K562 (cell line): ENCODE data around the gene CAMK1D. TPM values are rescaled to one million over a fixed set of nuclear protein-coding genes. Genes with fewer than 3 reads are reported as not detected.

Experiments
- ATAC-seq: fragments of 200-7000 bp; cut with Tn5 transposase; 3 replicates; pipeline ENCODE4 v1.9.1; 2020; ENCODE audit warnings: moderate library complexity
- BruUV-seq: library from RNA; stranded (reverse); fragments of 400-500 nt; replicated peaks from 2 replicates; lab custom pipeline; 2021; lab: Mats Ljungman, UMichigan
- CTCF ChIA-PET: fragments of 300-600 bp; formaldehyde crosslinking; extraction: SDS; loops from one replicate; lab custom pipeline; 2021; ENCODE audit warnings: low intra/inter-chr PET ratio; lab: Yijun Ruan, JAX
- POLR2A ChIA-PET: fragments of 300-600, 350-650 bp; sonication (Branson Sonifier 250); formaldehyde crosslinking; extraction: SDS; loops from one replicate; lab custom pipeline; 2021; ENCODE audit warnings: antibody characterized with exemption, inconsistent platforms; lab: Yijun Ruan, JAX
- DNase-seq, 4 experiments: peaks; one replicate each; pipeline versions ENCODE4 v3.0.0 to v3.0.0-alpha.2; 2011 to 2018; ENCODE audit warnings: low spot score in 3 of 4, mixed read lengths in 3 of 4; ENCODE audit errors: extremely low read depth in 1 of 4
- FAIRE-seq: peaks from 2 replicates; lab custom pipeline; 2011; peaks lifted over from hg19 to GRCh38; lab: Jason Lieb, UNC
- H2AFZ ChIP-seq: 2 replicates; pipeline ENCODE4 v1.6.0; 2011; ENCODE audit warnings: low read depth, low read length, control low read depth, inconsistent platforms
- H3K27ac ChIP-seq: fragments of 200-600 bp; 3 replicates; pipeline ENCODE4 v1.8.0; 2011; ENCODE audit warnings: low read depth, mild to moderate bottlenecking, control low read depth, inconsistent platforms, low read length, moderate library complexity, mixed read lengths; ENCODE audit errors: extremely low read depth
- H3K27me3 ChIP-seq, 2 experiments: fragments of 300-600 bp in 1 of 2; 2 replicates in 1 of 2; 3 replicates in 1 of 2; pipeline versions ENCODE4 v1.6.0 to v1.8.0; 2011; ENCODE audit warnings: inconsistent platforms in 2 of 2, low read length in 2 of 2, mild to moderate bottlenecking in 1 of 2, mixed read lengths in 1 of 2, moderate library complexity in 1 of 2; ENCODE audit not compliant: control insufficient read depth in 2 of 2, insufficient read depth in 2 of 2
- H3K36me3 ChIP-seq: fragments of 300-600 bp; 3 replicates; pipeline ENCODE4 v1.8.0; 2011; ENCODE audit warnings: mild to moderate bottlenecking, low read length, inconsistent platforms; ENCODE audit not compliant: control insufficient read depth, insufficient read depth
- H3K4me1 ChIP-seq, 2 experiments: fragments of 200-600 bp in 1 of 2; replicated peaks in 1 of 2; 2 replicates in 1 of 2; 3 replicates in 1 of 2; pipeline versions ENCODE4 v1.5.1 to v1.8.0; 2011; ENCODE audit warnings: inconsistent platforms in 2 of 2, low read length in 2 of 2, mild to moderate bottlenecking in 1 of 2, mixed read lengths in 1 of 2, moderate library complexity in 1 of 2; ENCODE audit not compliant: control insufficient read depth in 2 of 2, insufficient read depth in 2 of 2
- H3K4me2 ChIP-seq: 2 replicates; pipeline ENCODE4 v1.6.1; 2011; ENCODE audit warnings: low read length, control low read depth, inconsistent platforms, mixed read lengths; ENCODE audit not compliant: insufficient read depth
- H3K4me3 ChIP-seq: fragments of 200-600 bp; sonication (generic), shearing (Covaris generic); 2 replicates; pipeline ENCODE4 v1.5.1; 2016; ENCODE audit warnings: control low read depth, inconsistent platforms
- H3K79me2 ChIP-seq: fragments of 200-600 bp; 3 replicates; pipeline ENCODE4 v1.8.0; 2011; ENCODE audit warnings: low read length, inconsistent platforms; ENCODE audit not compliant: control insufficient read depth, insufficient read depth
- H3K9ac ChIP-seq, 2 experiments: 2 replicates each; pipeline versions ENCODE4 v1.6.0 to v1.6.1; 2011; ENCODE audit warnings: low read depth in 2 of 2, low read length in 2 of 2, control low read depth in 1 of 2, inconsistent platforms in 1 of 2, mild to moderate bottlenecking in 1 of 2, mixed read lengths in 1 of 2; ENCODE audit not compliant: insufficient read depth in 1 of 2
- H3K9me1 ChIP-seq: one replicate; pipeline ENCODE4 v1.6.0; 2011; ENCODE audit warnings: inconsistent platforms, mild to moderate bottlenecking, low read length, moderate library complexity; ENCODE audit not compliant: control insufficient read depth, insufficient read depth
- H3K9me3 ChIP-seq: replicated peaks from 2 replicates; pipeline ENCODE4 v1.5.1; 2011; ENCODE audit warnings: low read depth, low read length, inconsistent platforms; ENCODE audit not compliant: control insufficient read depth, insufficient read depth
- H4K20me1 ChIP-seq: replicated peaks from 2 replicates; pipeline ENCODE4 v1.6.1; 2011; ENCODE audit warnings: low read length, inconsistent platforms, mixed read lengths; ENCODE audit not compliant: control insufficient read depth, insufficient read depth
- ATF3 ChIP-seq, 2 experiments: fragments of 450-650 bp in 1 of 2; sonication (generic) in 1 of 2; formaldehyde crosslinking in 1 of 2; IDR thresholded peaks in 1 of 2; conservative IDR thresholded peaks in 1 of 2; 2 replicates each; pipeline versions ENCODE4 v1.6.1 to v1.8.1; 2016 to 2023; ENCODE audit warnings: mild to moderate bottlenecking in 2 of 2, moderate library complexity in 2 of 2, inconsistent platforms in 1 of 2, missing genetic modification reagents in 1 of 2
- BRCA1 ChIP-seq, 2 experiments: fragments of 450-650 bp in 1 of 2; sonication (generic) in 1 of 2; formaldehyde crosslinking in 1 of 2; IDR thresholded peaks; 2 replicates each; pipeline versions ENCODE4 v1.5.0 to v1.6.1; 2017 to 2020; ENCODE audit warnings: mild to moderate bottlenecking in 1 of 2, missing genetic modification reagents in 1 of 2
- CHD2 ChIP-seq: IDR thresholded peaks from 2 replicates; pipeline ENCODE4 v1.6.1; 2011; ENCODE audit warnings: low read depth, low read length
- DMBX1 ChIP-seq: fragments of 250-450 bp; sonication (Bioruptor Pico); IDR thresholded peaks from 2 replicates; pipeline ENCODE4 v1.8.0; 2022; ENCODE audit warnings: inconsistent platforms, mild to moderate bottlenecking, moderate library complexity, borderline replicate concordance
- DPF2 ChIP-seq: fragments of 450-650 bp; IDR thresholded peaks from 2 replicates; pipeline ENCODE4 v1.6.1; 2016
- MBD1 ChIP-seq: fragments of 250-450 bp; sonication (Bioruptor Pico); IDR thresholded peaks from 2 replicates; pipeline ENCODE4 v1.8.0; 2022; ENCODE audit warnings: inconsistent platforms
- PHF21A ChIP-seq: fragments of 450-650 bp; IDR thresholded peaks from 2 replicates; pipeline ENCODE4 v1.6.1; 2017; ENCODE audit warnings: low read depth, borderline replicate concordance
- POLR2AphosphoS2 ChIP-seq: IDR thresholded peaks from 2 replicates; pipeline ENCODE4 v1.6.1; 2012; ENCODE audit warnings: low read length, improper control_type of control experiment
- RNF219 ChIP-seq: fragments of 250-450 bp; sonication (Bioruptor Pico); IDR thresholded peaks from 2 replicates; pipeline ENCODE4 v1.5.0; 2022; ENCODE audit warnings: mild to moderate bottlenecking
- ZBTB33 ChIP-seq: sonication (generic); formaldehyde crosslinking; IDR thresholded peaks from 2 replicates; pipeline ENCODE4 v1.8.1; 2023; ENCODE audit warnings: mild to moderate bottlenecking, missing genetic modification reagents
- ZNF507 ChIP-seq: conservative IDR thresholded peaks from 2 replicates; pipeline ENCODE4 v1.6.1; 2017; ENCODE audit warnings: missing genetic modification characterization, missing compliant biosample characterization
- ZNF740 ChIP-seq, 3 experiments: fragments of 200-800 bp in 1 of 3; sonication (Bioruptor generic) in 1 of 3; sonication (generic) in 1 of 3; formaldehyde crosslinking in 1 of 3; IDR thresholded peaks; 2 replicates each; pipeline versions ENCODE4 v1.6.1 to v1.8.0; 2016 to 2022; ENCODE audit warnings: mild to moderate bottlenecking in 2 of 3, missing compliant biosample characterization in 2 of 3, missing genetic modification characterization in 2 of 3, missing genetic modification reagents in 1 of 3
- WGBS: fragments of 100-300 bp; shearing (Covaris generic); methylation state at CpG from one replicate; pipeline ENCODE4 v1.1.6; 2016; ENCODE audit warnings: low coverage, mixed read lengths; ENCODE audit not compliant: insufficient coverage; ENCODE audit errors: missing lambda C conversion rate; 5-methylcytosine and 5-hydroxymethylcytosine counted together
- in situ Hi-C: fragments of 300-500 bp; cut with MboI; formaldehyde crosslinking; loops from 4 replicates; pipeline ENCODE4 v1.15.0; 2018; ENCODE audit warnings: inconsistent platforms, mixed read lengths
- intact Hi-C: fragments of 100-400 bp; cut with micrococcal nuclease; formaldehyde crosslinking; loops from 2 replicates; pipeline ENCODE4 v1.14.2; 2022
- polyA plus RNA-seq, 8 experiments: library from polyadenylated mRNA; depleted of rRNA in 4 of 8; stranded (reverse) in 5 of 8; unstranded in 3 of 8; fragments of >200 nt; fragmentation: Nextera tagmentation in 2 of 8; fragmentation: Illumina TruSeq in 1 of 8; extraction: Ambion mirVana in 2 of 8; extraction: Trizol in 1 of 8; gene quantifications; 2 replicates each; pipeline versions ENCODE4 v1.2.1 to v1.2.3, GENCODE V29; 2011 to 2014; ENCODE audit warnings: inconsistent platforms in 1 of 8, missing spikeins in 1 of 8
- total RNA-seq, 7 experiments: library from RNA; depleted of rRNA in 6 of 7; stranded (reverse); fragments of >200 nt in 6 of 7; fragmentation: Illumina TruSeq in 2 of 7; extraction: Trizol in 2 of 7; gene quantifications; 2 replicates each; pipeline versions ENCODE4 v1.2.1 to v1.2.3, GENCODE V29; 2011 to 2021; ENCODE audit warnings: low replicate concordance in 1 of 7

Gene CAMK1D
- total and polyA plus RNA-seq, 9 of the 15 experiments (the other 6 are each of a cell fraction or from before 2014, with no cell fraction given), result 0.12 to 0.24 (median 0.20) TPM; not detected in 5

GRCh38 chr10:12369982-12370381 is 20.6 kb downstream of the CAMK1D start:
- H3K9me3 ChIP-seq, result no peaks in the 10 kb centered on the region
- peaks cover 10 to 35% of the 10 kb centered on the region in 2 experiments; a peak in 4 of 5 replicates for H3K27me3 ChIP-seq
- no peaks in the 10 kb centered on the region for H4K20me1 ChIP-seq
- WGBS, result 25% methylated on average over 8 of the region's 8 CpGs
- no peak overlapping the region for H3K4me3 ChIP-seq
- FAIRE-seq (no peak), ATAC-seq (no peak), DNase-seq (no peak)
- POLR2A ChIA-PET, result interaction anchor here (0.6 kb wide), 1 partner anchor 16 kb away, joined by 3 read pairs; no protein-coding TSS in a partner anchor
- CTCF ChIA-PET, result no interaction called here
- H3K79me2 ChIP-seq, result no peaks in the 10 kb centered on the region
- H3K4me1 ChIP-seq, result no peaks in the 10 kb centered on the region; a peak in 1 of 5 replicates
- H3K27ac ChIP-seq, result no peak overlapping the region
- no TSS peak for BruUV-seq
- in situ Hi-C loops, result no loop called here
- H3K4me2 ChIP-seq, result no peak overlapping the region
- no peak overlapping the region for H2AFZ ChIP-seq
- no peaks in the 10 kb centered on the region for H3K36me3 ChIP-seq
- no peak overlapping the region for H3K9ac ChIP-seq
- intact Hi-C loops, result no loop called here
- no peaks in the 10 kb centered on the region for H3K9me1 ChIP-seq
- TF ChIP-seq ZNF740 (CRISPR knock-in tag; IDR thresholded peaks at IDR 0.05) (no peak), ZNF740 (tag; IDR thresholded peaks at IDR 0.05) (no peak), ZBTB33 (no peak), ATF3 (IDR thresholded peaks at IDR 0.05) (no peak), ATF3 (CRISPR knock-in tag; conservative IDR thresholded peaks at IDR 0.05) (no peak), DMBX1 (CRISPR knock-in tag) (no peak), PHF21A (no peak), ZNF507 (tag) (no peak), POLR2AphosphoS2 (no peak), BRCA1 (IDR thresholded peaks at IDR 0.05) (no peak), BRCA1 (CRISPR knock-in tag; IDR thresholded peaks at IDR 0.05) (no peak), MBD1 (no peak), DPF2 (no peak), RNF219 (CRISPR knock-in tag) (no peak), CHD2 (no peak)
